Measurements from ENCODE around the gene ANKRD29.
A peak's percentile ranks its signal among the peaks of the same experiment; 100 is the strongest.
"Not testable (repeated sequence)": the region's sequence is repeated elsewhere in the genome, so short reads cannot be mapped to it uniquely, and the experiment has no call there.

The ANKRD29 gene

DNA sequence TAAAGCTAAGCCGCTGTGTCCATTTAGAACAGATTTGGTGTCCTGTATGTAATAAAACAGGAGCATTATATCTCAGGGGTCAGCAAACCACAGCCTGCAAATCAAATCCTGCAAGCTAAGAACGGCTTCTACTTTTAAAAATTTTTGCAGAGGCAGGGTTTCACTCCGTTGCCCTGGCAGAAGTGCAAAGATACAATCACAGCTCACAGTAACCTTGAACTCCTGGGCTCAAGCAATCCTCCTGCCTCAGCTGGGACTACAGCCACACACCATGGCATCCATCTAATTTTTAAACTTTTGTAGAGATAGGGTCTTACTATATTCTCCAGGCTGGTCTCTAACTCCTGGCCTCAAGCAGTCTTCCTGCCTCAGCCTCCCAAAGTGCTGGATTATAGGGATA is 47.8 kb downstream of the ANKRD29 start:
- DNase-seq (ENCODE audit: low spot score): no peak

DNA sequence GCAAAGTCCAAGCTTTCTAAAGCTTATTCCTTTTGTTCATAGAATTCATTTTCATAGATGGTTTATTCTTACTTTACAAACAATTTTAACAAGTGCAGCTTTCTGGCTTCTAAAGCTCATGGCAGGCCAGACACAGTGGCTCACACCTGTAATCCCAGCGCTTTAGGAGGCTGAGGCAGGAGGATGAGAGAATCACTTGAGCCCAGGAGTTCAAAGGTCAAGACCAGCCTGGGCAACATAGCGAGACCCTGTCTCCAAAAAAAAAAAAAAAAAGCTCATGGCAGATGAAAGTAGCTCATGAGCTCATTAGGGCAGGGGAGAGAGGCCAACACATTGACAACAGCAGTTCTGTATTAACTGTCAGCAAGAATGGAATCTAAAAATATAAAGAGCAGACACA is 48.3 kb downstream of the ANKRD29 start:
- DNase-seq (ENCODE audit: low spot score): no peak

DNA sequence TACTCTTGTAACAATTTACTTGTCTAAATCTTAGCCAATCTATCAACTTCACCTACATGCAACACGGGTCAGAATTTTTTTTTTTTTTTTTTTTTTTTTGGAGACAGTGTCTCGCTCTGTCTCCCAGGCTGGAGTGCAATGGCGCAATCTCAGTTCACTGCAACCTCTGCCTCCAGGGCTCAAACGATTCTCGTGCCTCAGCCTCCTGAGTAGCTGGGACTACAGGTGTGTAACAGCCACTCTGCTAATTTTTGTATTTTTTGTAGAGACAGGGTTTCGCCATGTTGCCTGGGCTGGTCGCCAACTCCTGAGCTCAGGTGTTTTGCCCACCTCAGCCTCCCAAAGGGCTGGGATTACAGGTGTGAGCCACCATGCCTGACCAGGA is 49.6 kb downstream of the ANKRD29 start:
- not testable (repeated sequence) for DNase-seq (ENCODE audit: low spot score)

DNA sequence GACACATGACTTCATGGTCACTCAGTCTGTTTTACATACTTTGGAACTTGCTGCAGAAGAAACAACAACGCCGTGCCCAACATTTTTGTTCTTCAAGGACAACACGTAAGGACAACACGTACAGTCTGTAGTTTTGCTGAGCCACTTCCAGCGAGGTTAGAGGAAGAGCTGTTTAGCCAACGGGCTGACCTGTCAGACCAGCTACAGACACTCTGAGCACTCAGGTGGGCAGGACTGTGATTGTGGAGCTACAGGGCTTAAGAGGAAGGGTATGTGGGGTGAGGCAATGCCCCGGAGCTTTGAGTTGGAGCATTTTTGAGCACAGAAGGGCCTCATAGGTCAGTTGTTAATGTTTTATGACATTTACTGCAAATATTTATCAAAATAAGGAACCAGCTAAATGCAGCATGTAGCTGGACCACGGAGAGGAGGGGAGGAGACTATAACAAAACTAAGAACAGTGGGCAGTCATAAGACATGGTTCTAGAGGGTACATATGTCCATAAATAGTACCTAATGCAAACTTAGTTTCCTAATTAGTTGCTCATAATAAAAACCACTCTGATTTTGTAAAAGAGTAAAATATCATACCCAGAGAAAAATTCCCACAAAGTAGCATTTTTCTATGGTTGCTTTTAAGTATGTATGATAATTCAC is 50.1 kb downstream of the ANKRD29 start:
- no peak for DNase-seq (ENCODE audit: low spot score)

- DNase-seq (ENCODE audit: low spot score): no peak
Observed at GRCh38 chr18:23609390-23610023, 53.2 kb downstream of the ANKRD29 start.

- DNase-seq (ENCODE audit: low spot score): no peak
Observed at GRCh38 chr18:23608211-23608610, 54.5 kb downstream of the ANKRD29 start.

DNA sequence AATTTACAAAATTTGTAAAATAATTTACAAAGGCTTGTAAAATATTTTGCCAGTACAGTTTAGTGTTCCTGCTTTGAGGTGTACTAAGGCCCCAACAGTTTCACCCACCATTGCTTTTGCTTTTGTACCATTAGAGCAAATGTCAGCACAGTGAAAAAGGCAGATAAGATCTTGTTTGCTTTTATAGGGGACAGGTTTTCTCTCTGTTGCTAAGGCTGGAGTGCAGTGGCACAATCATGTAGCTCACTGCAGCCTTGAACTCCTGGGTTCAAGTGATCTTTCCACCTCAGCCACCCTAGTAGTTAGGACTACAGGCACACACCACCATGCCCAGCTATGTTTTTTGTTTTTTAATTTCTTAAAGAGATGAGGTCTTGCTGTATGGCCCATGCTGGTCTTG is 56.8 kb downstream of the ANKRD29 start:
- no peak for DNase-seq (ENCODE audit: low spot score)

GRCh38 chr18:23599809-23600208 is 62.9 kb downstream of the ANKRD29 start:
- no peak for DNase-seq (ENCODE audit: low spot score)

GRCh38 chr18:23596183-23596582 is 66.5 kb downstream of the ANKRD29 start:
- no peak for DNase-seq (ENCODE audit: low spot score)

DNA sequence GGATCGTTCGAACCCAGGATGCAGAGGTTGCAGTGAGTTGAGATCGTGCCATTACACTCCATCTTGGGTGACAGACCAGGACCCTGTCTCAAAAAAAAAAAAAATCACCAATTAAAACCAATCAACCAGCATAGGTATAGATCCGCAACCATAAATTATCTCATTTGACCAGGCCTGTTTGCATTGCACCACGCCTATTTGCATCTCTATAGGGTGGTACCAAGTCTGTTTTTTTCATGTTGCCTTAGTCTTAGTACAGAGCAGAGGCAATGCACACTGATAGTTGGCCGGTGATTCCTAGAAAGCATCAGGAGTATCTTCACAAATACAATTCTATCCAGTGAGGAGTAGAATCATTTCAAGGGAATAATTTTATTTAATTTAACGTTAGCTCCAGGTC is 67.1 kb downstream of the ANKRD29 start:
- DNase-seq (ENCODE audit: low spot score): no peak

- no peak for DNase-seq (ENCODE audit: low spot score)
Observed at GRCh38 chr18:23593720-23594119, 69.0 kb downstream of the ANKRD29 start.

GRCh38 chr18:23592911-23593310 is 69.8 kb downstream of the ANKRD29 start:
- DNase-seq (ENCODE audit: low spot score): no peak

DNA sequence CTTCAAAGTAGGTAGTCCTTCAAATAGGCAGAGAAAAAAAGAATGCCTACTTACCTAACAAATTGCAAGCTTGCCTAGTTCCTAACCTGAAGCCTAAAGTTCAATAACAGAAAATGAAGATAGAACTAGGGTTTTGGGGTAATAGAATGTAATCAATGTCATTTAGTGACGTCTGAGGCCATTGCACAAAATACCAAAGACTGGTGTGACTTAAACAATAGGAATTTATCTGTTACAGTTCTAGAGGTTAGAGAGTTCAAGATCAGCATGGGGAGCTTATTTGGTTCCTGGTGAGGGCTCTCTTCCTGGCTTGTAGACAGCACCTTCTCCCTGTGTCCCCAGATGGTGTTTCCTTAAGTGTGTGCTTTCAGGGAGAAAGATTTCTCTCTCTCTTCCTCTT is 71.7 kb downstream of the ANKRD29 start:
- DNase-seq (ENCODE audit: low spot score): no peak

DNA sequence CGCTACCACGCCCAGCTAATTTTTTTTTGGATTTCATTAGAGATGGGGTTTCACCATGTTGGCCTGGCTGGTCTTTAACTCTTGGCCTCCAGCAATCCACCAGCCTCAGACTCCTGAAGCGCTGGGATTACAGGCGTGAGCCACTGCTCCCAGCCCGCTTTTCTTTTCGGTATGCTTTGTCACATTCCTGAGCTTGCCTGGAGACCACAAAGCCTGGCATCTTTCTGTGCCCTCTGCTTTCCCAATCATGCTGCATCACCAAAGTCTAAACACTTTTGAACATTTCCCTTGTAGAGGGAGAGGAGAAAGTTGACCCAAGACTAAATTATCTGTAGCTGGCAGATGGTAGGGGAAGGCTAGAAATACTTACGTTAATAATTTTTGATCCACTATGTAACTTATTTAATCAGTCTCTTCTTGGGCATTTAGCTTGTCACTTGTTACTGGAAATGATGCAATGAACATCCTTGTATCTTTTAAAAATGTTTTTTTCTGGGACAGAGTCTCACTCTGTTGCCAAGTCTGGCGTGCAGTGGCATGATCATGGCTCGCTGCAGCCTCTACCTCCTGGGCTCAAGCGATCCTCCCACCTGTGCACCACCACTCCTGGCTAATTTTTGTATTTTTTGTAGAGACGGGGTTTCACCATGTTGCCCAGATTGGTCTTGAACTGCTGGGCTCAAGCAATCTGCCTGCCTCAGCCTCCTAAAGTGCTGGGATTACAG is 73.7 kb downstream of the ANKRD29 start:
- DNase-seq (ENCODE audit: low spot score): no peak

DNA sequence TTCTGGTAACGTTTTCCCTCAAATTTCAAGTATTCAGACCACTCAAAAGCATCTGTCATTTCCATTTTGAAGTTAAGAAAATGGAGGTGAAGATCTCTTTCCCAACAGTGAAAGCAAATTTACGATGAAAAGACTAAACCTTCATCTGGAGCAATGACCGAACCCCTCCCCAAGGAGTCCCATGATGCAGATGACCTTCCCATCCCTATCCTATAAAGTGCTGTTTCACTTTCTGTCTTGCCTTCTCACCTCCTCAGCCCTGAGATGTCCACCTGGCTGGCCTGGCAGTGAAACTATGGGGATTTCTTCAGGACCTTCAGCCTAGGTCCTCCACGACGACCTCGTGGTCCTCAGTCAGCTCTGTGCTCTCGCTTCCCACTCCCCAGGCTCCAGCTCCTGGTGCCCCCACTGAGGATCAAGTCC is 75.5 kb downstream of the ANKRD29 start:
- DNase-seq (ENCODE audit: low spot score): no peak

DNA sequence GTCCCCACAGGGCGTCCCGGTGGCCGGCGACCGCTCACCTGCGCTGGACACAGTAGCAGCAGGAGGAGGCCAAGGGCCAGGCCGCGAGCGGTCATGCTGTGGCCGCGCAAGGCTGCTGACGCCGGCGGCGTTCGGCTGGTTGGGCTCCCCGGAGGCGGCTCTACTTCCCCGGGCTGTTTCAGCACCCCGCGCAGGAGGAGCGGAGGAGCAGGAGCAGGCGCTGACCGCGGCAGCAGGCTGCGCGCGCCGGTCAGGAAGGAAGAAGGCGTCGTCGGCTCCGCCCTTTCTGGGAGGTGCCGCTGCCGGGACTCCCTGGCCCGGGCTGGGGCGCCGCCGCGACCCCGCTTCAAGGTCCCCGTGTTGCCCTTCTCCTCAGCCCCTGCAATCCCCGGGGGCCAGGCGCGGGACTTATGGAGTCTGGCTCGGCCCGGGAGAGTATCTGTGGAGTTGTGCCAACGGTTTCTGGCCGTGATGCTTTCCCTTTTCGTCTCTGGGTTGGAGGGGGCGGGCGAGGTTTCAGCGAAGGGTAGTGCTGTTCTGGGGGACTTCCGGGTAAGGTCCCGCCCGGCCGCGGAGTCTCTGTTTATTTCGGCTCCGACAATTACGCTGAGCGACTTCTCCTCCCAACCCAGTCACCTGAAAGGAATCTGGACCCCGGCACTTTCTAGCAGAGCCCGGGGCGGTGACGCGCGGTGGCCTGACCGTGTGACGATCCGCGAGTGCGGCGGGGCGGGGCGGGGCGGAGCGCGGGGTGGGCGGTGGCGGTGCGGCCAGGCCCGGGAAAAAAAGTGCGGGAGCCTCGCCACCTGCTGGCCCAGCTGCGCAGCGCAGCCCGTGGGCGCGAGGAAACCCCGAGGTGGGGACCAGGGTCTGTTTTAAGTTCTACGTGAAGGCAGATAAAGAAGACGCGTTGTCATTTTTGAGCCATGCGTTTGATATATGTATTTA is 76.2 kb downstream of the ANKRD29 start, which contains the start of gene NPC1:
NPC1 (minus strand) TSS at position 258 of the 948 bp plus-strand sequence; CDS start at position 95, 163 bp downstream.
- peak; percentile 94 for DNase-seq (ENCODE audit: low spot score)

DNA sequence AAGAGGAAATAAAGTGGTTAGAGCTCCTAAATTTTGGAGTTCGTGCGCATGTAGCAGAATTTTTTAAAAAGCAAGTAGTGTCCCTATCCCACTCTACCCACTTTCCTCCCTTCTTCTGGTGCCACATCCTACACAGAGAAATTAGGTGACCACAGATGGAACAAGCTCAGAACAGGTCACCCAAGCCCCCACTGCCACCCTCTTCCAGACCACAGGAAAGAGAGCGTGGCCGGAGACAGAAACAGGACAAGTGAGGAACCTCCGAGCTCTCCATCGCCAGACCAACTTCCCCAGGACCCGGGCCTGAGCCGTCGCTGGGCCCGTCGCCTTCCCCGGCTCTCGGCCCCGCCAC is 76.8 kb downstream of the ANKRD29 start:
- no peak for DNase-seq (ENCODE audit: low spot score)

GRCh38 chr18:23585007-23585871 is 77.5 kb downstream of the ANKRD29 start:
- DNase-seq (ENCODE audit: low spot score): no peak

- DNase-seq (ENCODE audit: low spot score): no peak
Observed at GRCh38 chr18:23584019-23584983, 78.4 kb downstream of the ANKRD29 start.

All from iPS-NIHi11 (cell line).